NCI-H2196 treated with DMSO at 0.1 percent for 48 hours (cell line): ENCODE measurements around the gene CNOT3.
A peak's percentile ranks its signal among the peaks of the same experiment; 100 is the strongest.
"Not testable (repeated sequence)": the region's sequence is repeated elsewhere in the genome, so short reads cannot be mapped to it uniquely, and the experiment has no call there.

ENCODE experiments used
- DNase-seq: peaks from one replicate; lab custom pipeline; 2025; ENCODE audit not compliant: unreplicated experiment; lab: John Stamatoyannopoulos, UW

CNOT3 gene

GRCh38 chr19:54191011-54191810, 53.6 kb downstream of the CNOT3 start, which contains the start of gene TSEN34:
TSS of gene TSEN34 (plus strand) at chr19:54191308. CDS start at chr19:54191365, 57 bp downstream.
- DNase-seq: peak; percentile 74

- DNase-seq: no peak
These were observed 54.4 kb downstream of the CNOT3 start for GRCh38 chr19:54191811-54192453.

GRCh38 chr19:54193011-54193410, 55.4 kb downstream of the CNOT3 start:
- DNase-seq: no peak

- DNase-seq: not testable (repeated sequence)
These were observed 56.9 kb downstream of the CNOT3 start for GRCh38 chr19:54194463-54194862.

- no peak for DNase-seq
These were observed 59.0 kb downstream of the CNOT3 start for GRCh38 chr19:54196536-54196935.

GRCh38 chr19:54197121-54197520, 59.6 kb downstream of the CNOT3 start:
- no peak for DNase-seq

- DNase-seq: no peak
These were observed 61.8 kb downstream of the CNOT3 start for GRCh38 chr19:54199401-54199800.

GRCh38 chr19:54201172-54201701, 63.7 kb downstream of the CNOT3 start:
- no peak for DNase-seq

- DNase-seq: no peak
These were observed 64.4 kb downstream of the CNOT3 start for GRCh38 chr19:54201980-54202379.

- DNase-seq: no peak
These were observed 65.6 kb downstream of the CNOT3 start for GRCh38 chr19:54203151-54203611.

GRCh38 chr19:54204767-54205468, 67.4 kb downstream of the CNOT3 start:
- no peak for DNase-seq
